A549 (cell line): ENCODE measurements around the gene EXOSC5. TPM values are rescaled to one million over a fixed set of nuclear protein-coding genes. Genes with fewer than 3 reads are reported as not detected.

Experiments used
- ATAC-seq, 2 experiments: fragments of 200-7000 bp in 1 of 2; fragments of >200 bp in 1 of 2; cut with Nextera tagmentation in 1 of 2; cut with Tn5 transposase in 1 of 2; 3 replicates each; pipeline versions ENCODE4 v1.8.0 to v1.9.1; 2018 to 2020; ENCODE audit warnings: mild to moderate bottlenecking in 1 of 2, moderate library complexity in 1 of 2
- CTCF ChIA-PET: fragments of 300-600 bp; sonication (Branson Sonifier 250); formaldehyde crosslinking; extraction: SDS; loops from one replicate; lab custom pipeline; 2021; ENCODE audit warnings: antibody characterized with exemption, inconsistent platforms; lab: Yijun Ruan, JAX
- POLR2A ChIA-PET: fragments of 350-600 bp; formaldehyde crosslinking; extraction: SDS; loops from one replicate; lab custom pipeline; 2021; ENCODE audit warnings: antibody characterized with exemption, inconsistent platforms; lab: Yijun Ruan, JAX
- DNase-seq, 2 experiments: peaks; one replicate each; pipeline versions ENCODE4 v3.0.0 to v3.0.0-alpha.2; 2011 to 2016; ENCODE audit warnings: low read depth in 1 of 2, low spot score in 1 of 2
- FAIRE-seq: peaks from 2 replicates; lab custom pipeline; 2011; peaks lifted over from hg19 to GRCh38; lab: Jason Lieb, UNC
- H3K27ac ChIP-seq, 2 experiments: fragments of >200 bp; sonication (Bioruptor Twin); formaldehyde crosslinking; 3 replicates each; pipeline ENCODE4 v1.5.1; 2016 to 2017
- H3K4me1 ChIP-seq: fragments of >200 bp; sonication (Bioruptor Twin); formaldehyde crosslinking; 3 replicates; pipeline ENCODE4 v1.6.1; 2016
- H3K4me2 ChIP-seq: fragments of >200 bp; sonication (Bioruptor Twin); formaldehyde crosslinking; 3 replicates; pipeline ENCODE4 v1.6.1; 2016
- H3K4me3 ChIP-seq: fragments of >200 bp; sonication (Bioruptor Twin); formaldehyde crosslinking; 3 replicates; pipeline ENCODE4 v1.5.1; 2016
- H3K9me3 ChIP-seq: fragments of >200 bp; sonication (Bioruptor Twin); formaldehyde crosslinking; 3 replicates; pipeline ENCODE4 v1.6.1; 2016
- BHLHE40 ChIP-seq: IDR thresholded peaks from 2 replicates; pipeline ENCODE4 v1.6.1; 2012; ENCODE audit warnings: low read depth, low read length, inconsistent platforms
- CBX8 ChIP-seq: fragments of 200-600 bp; sonication (generic); IDR thresholded peaks from 2 replicates; pipeline ENCODE4 v1.6.1; 2016
- CEBPB ChIP-seq, 2 experiments: fragments of >200 bp in 1 of 2; sonication (Bioruptor Twin) in 1 of 2; formaldehyde crosslinking in 1 of 2; IDR thresholded peaks; 2 replicates each; pipeline ENCODE4 v1.6.1; 2012 to 2016
- EHF ChIP-seq: fragments of 250-450 bp; sonication (Bioruptor Pico); IDR thresholded peaks from 2 replicates; pipeline ENCODE4 v1.5.0; 2020; ENCODE audit warnings: mild to moderate bottlenecking
- EHMT2 ChIP-seq: fragments of 200-600 bp; sonication (generic); IDR thresholded peaks from 2 replicates; pipeline ENCODE4 v1.6.1; 2016; ENCODE audit warnings: antibody characterized with exemption, low read depth, mild to moderate bottlenecking, moderate library complexity
- ESRRA ChIP-seq: fragments of 150-350 bp; IDR thresholded peaks from 2 replicates; pipeline ENCODE4 v1.6.1; 2014; ENCODE audit warnings: mild to moderate bottlenecking, low read length, borderline replicate concordance
- FOXS1 ChIP-seq: fragments of 250-450 bp; sonication (Bioruptor Pico); IDR thresholded peaks from 2 replicates; pipeline ENCODE4 v1.5.0; 2020; ENCODE audit warnings: mild to moderate bottlenecking, moderate library complexity
- GATA3 ChIP-seq: IDR thresholded peaks from 2 replicates; pipeline ENCODE4 v1.6.1; 2012; ENCODE audit warnings: borderline replicate concordance
- HDAC2 ChIP-seq: fragments of 200-600 bp; sonication (generic); IDR thresholded peaks from 2 replicates; pipeline ENCODE4 v1.6.1; 2016
- HEYL ChIP-seq: fragments of 250-450 bp; sonication (Bioruptor Pico); IDR thresholded peaks from 2 replicates; pipeline ENCODE4 v1.8.0; 2021; ENCODE audit warnings: mild to moderate bottlenecking, moderate library complexity
- HOXA7 ChIP-seq: fragments of 250-450 bp; sonication (Bioruptor Pico); IDR thresholded peaks from 2 replicates; pipeline ENCODE4 v1.5.0; 2020; ENCODE audit warnings: mild to moderate bottlenecking, moderate library complexity
- HOXB13 ChIP-seq: fragments of 250-450 bp; sonication (Bioruptor Pico); IDR thresholded peaks from 2 replicates; pipeline ENCODE4 v1.5.0; 2020; ENCODE audit warnings: low read depth, mild to moderate bottlenecking, moderate library complexity
- JUN ChIP-seq, 2 experiments: fragments of >200 bp; sonication (Bioruptor Twin); formaldehyde crosslinking; IDR thresholded peaks; 2 replicates in 1 of 2; 3 replicates in 1 of 2; pipeline ENCODE4 v1.6.1; 2016 to 2017
- JUNB ChIP-seq: fragments of >200 bp; sonication (Bioruptor Twin); formaldehyde crosslinking; IDR thresholded peaks from 2 replicates; pipeline ENCODE4 v1.6.1; 2016
- MAFK ChIP-seq: fragments of 450-650 bp; IDR thresholded peaks from 2 replicates; pipeline ENCODE4 v1.6.1; 2014; ENCODE audit not compliant: partially characterized antibody
- MAZ ChIP-seq: fragments of 150-350 bp; IDR thresholded peaks from 2 replicates; pipeline ENCODE4 v1.6.1; 2014; ENCODE audit warnings: antibody characterized with exemption, low read depth, low read length, borderline replicate concordance
- MYC ChIP-seq: IDR thresholded peaks from 2 replicates; pipeline ENCODE4 v1.6.1; 2012; ENCODE audit warnings: mild to moderate bottlenecking, inconsistent platforms, low read length, improper control_type of control experiment, borderline replicate concordance
- NPAS2 ChIP-seq: fragments of 250-450 bp; sonication (Bioruptor Pico); IDR thresholded peaks from 2 replicates; pipeline ENCODE4 v1.8.0; 2022; ENCODE audit warnings: mild to moderate bottlenecking, moderate library complexity, borderline replicate concordance
- PHF8 ChIP-seq: fragments of 200-600 bp; sonication (generic); IDR thresholded peaks from 2 replicates; pipeline ENCODE4 v1.6.1; 2016; ENCODE audit warnings: low read depth, mild to moderate bottlenecking, antibody characterized with exemption, moderate library complexity, borderline replicate concordance
- POLR2A ChIP-seq: IDR thresholded peaks from 2 replicates; pipeline ENCODE4 v1.6.1; 2012; ENCODE audit warnings: mild to moderate bottlenecking, low read length
- POLR2AphosphoS2 ChIP-seq: conservative IDR thresholded peaks from 2 replicates; pipeline ENCODE4 v1.6.1; 2012; ENCODE audit warnings: low read length, improper control_type of control experiment, inconsistent platforms
- RAD21 ChIP-seq, 2 experiments: fragments of >200 bp in 1 of 2; sonication (Bioruptor Twin) in 1 of 2; formaldehyde crosslinking in 1 of 2; IDR thresholded peaks in 1 of 2; conservative IDR thresholded peaks in 1 of 2; 2 replicates in 1 of 2; 3 replicates in 1 of 2; pipeline ENCODE4 v1.6.1; 2012 to 2018; ENCODE audit warnings: inconsistent platforms in 1 of 2
- RCOR1 ChIP-seq: fragments of 150-350 bp; IDR thresholded peaks from 2 replicates; pipeline ENCODE4 v1.6.1; 2014; ENCODE audit warnings: antibody characterized with exemption, low read length, low read depth
- RFX5 ChIP-seq: fragments of 450-650 bp; IDR thresholded peaks from 2 replicates; pipeline ENCODE4 v1.7.1; 2014; ENCODE audit warnings: antibody characterized with exemption, mild to moderate bottlenecking, moderate library complexity
- RNF2 ChIP-seq: fragments of 200-600 bp; sonication (generic); IDR thresholded peaks from 2 replicates; pipeline ENCODE4 v1.6.1; 2016; ENCODE audit warnings: low read depth, mild to moderate bottlenecking, antibody characterized with exemption, moderate library complexity, borderline replicate concordance
- SREBF2 ChIP-seq: fragments of 450-650 bp; IDR thresholded peaks from 2 replicates; pipeline ENCODE4 v1.6.1; 2014; ENCODE audit warnings: mild to moderate bottlenecking, moderate library complexity
- TP53 ChIP-seq: fragments of 250-450 bp; sonication (Bioruptor Pico); IDR thresholded peaks from 2 replicates; pipeline ENCODE4 v1.5.0; 2021; ENCODE audit warnings: mild to moderate bottlenecking, moderate library complexity
- ZNF302 ChIP-seq: fragments of 250-450 bp; sonication (Bioruptor Pico); IDR thresholded peaks from 2 replicates; pipeline ENCODE4 v1.9.0; 2021; ENCODE audit warnings: inconsistent platforms, mild to moderate bottlenecking, moderate library complexity
- WGBS: methylation state at CpG from one replicate; pipeline ENCODE4 v1.1.6; 2017; ENCODE audit errors: missing lambda C conversion rate; 5-methylcytosine and 5-hydroxymethylcytosine counted together
- polyA minus RNA-seq: library from RNA; depleted of rRNA, polyadenylated mRNA; stranded (reverse); fragments of >200 nt; gene quantifications from 2 replicates; pipeline ENCODE4 v1.2.3, GENCODE V29; 2011; rRNA and poly(A)+ RNA removed
- polyA plus RNA-seq, 4 experiments: library from polyadenylated mRNA; depleted of rRNA in 3 of 4; stranded (reverse); fragments of >200 nt; fragmentation: RNase III in 1 of 4; extraction: RNeasy Plus Mini Kit Qiagen cat#74134 plus additional on column Dnase treatment in 1 of 4; gene quantifications; 2 replicates in 3 of 4; 3 replicates in 1 of 4; pipeline ENCODE4 v1.2.3, GENCODE V29; 2011 to 2017
- TF ChIP-seq, protein P1 (sequence below): fragments of 200-600 bp; sonication (generic); IDR thresholded peaks from 2 replicates; pipeline ENCODE4 v1.6.1; 2016; ENCODE audit warnings: antibody characterized with exemption, mild to moderate bottlenecking, moderate library complexity
- TF ChIP-seq, protein P2 (sequence below): fragments of >200 bp; sonication (Bioruptor Twin); formaldehyde crosslinking; IDR thresholded peaks from 3 replicates; pipeline ENCODE4 v1.6.1; 2016
- TF ChIP-seq, protein P3 (sequence below): IDR thresholded peaks from 2 replicates; pipeline ENCODE4 v1.6.1; 2012
- TF ChIP-seq, protein P4 (sequence below): IDR thresholded peaks from 2 replicates; pipeline ENCODE4 v1.6.1; 2012
- TF ChIP-seq, protein P5 (sequence below): fragments of 150-350 bp; IDR thresholded peaks from 2 replicates; pipeline ENCODE4 v1.6.1; 2014; ENCODE audit warnings: low read depth, mild to moderate bottlenecking, low read length

The EXOSC5 gene
- polyA plus RNA-seq (2011; rRNA removed): 63.7 and 72.3 TPM in 2 replicates
- polyA plus RNA-seq (2012; cell fraction: cytosol; rRNA removed): 177 and 195 TPM in 2 replicates
- polyA plus RNA-seq (2012; cell fraction: nucleus; rRNA removed): 145 and 165 TPM in 2 replicates
- 99.0 to 109 TPM (median 103 TPM) in 3 replicates for polyA plus RNA-seq (2017; fragmentation: RNase III; extraction: RNeasy Plus Mini Kit Qiagen cat#74134 plus additional on column Dnase treatment)
- polyA minus RNA-seq: 17.8 and 26.2 TPM in 2 replicates

DNA sequence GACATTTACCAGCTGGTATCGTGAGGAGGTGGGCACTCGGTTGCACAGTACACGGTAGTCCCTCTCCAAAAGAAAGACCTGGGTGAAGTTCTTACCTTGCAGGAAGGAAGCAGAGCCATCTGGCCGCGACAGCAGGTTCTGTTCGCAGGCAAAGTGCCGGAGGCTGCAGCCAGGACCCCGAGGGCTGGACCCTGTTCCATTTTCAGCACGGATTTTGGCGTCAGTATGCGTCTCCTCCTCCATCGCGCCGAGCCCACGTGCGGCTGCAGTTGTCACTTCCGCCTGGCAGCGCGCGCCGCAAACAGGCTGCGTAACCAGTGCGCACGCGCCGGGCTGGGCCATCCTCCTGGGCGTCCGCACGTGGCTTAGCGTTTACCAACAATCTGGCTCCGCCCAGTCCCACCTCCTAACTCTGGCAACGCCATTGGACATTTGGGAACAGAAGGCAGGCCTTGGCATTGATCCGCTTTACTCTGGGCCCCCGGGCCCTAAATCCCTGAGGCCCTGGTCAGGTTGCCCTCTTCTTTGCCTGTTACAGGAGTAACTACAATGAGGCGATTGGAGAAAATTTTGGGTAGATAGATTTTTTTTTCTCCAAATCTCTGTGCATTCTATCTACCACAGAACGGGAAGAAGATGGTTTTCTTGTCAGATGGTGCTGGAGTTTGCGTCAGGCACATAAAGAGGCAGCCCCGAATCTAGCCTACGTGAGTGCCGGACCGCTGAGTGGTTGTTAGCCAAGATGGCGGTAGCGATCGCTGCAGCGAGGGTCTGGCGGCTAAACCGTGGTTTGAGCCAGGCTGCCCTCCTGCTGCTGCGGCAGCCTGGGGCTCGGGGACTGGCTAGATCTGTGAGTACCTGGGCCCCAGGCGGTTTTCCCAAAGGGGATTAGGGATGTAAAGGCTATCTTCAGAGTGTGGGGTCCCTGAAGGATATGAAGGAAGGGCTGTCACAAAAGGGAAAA is at the start of gene EXOSC5, which contains the start of gene BCKDHA:
TSS of gene EXOSC5 (minus strand) at position 274 of the 964 bp plus-strand sequence. CDS start at position 243, 31 bp downstream.
TSS of gene BCKDHA (plus strand) at position 733 of the 964 bp plus-strand sequence. CDS start at position 743, 10 bp downstream.
- Histone ChIP-seq H3K4me3 (peak within 1 kb of the TSS; percentile 70), H3K4me2 (peak within 1 kb of the TSS; percentile 88), H3K27ac (peak within 1 kb of the TSS; percentile 79 to 87), H3K9me3 (no peaks in the 10 kb centered on the region), H3K4me1 (peaks cover 20% of the 10 kb centered on the region)
- POLR2A ChIA-PET: no interaction called here
- DNase-seq: peak; percentile 100
- peak; percentile 92 to 95 for ATAC-seq
- 2% methylated on average over 50 of the region's 50 CpGs for WGBS
- FAIRE-seq: peak; percentile 100
- CTCF ChIA-PET: interaction anchor here (0.9 to 2.4 kb wide), 4 partner anchors 10 to 19 kb away, joined by 3 to 9 read pairs (median 4); no protein-coding TSS in a partner anchor
- TF ChIP-seq RFX5 (peak; percentile 68), POLR2AphosphoS2 (no peak), ZNF302 (CRISPR knock-in tag) (no peak), HEYL (CRISPR knock-in tag) (peak; percentile 76), ESRRA (no peak), CEBPB (IDR thresholded peaks at IDR 0.05) (no peak), HOXB13 (CRISPR knock-in tag) (peak; percentile 37; the same call in 1 of the 2 replicates), PHF8 (peak; percentile 82; the same call in 1 of the 2 replicates), HOXA7 (CRISPR knock-in tag) (no peak), FOXS1 (no peak), MYC (peak; percentile 100), GATA3 (peak; percentile 60; the same call in 1 of the 2 replicates), TP53 (CRISPR knock-in tag) (peak; percentile 74), RCOR1 (peak; percentile 13; the same call in 1 of the 2 replicates), JUNB (no peak), POLR2A (peak; percentile 87), BHLHE40 (peak; percentile 90), NPAS2 (CRISPR knock-in tag) (peak; percentile 89), CBX8 (no peak), MAFK (no peak), EHMT2 (no peak), EHF (peak; percentile 92), HDAC2 (0 out of 2 replicates have a peak, but pooled peaks have one; percentile 69), JUN (IDR thresholded peaks at IDR 0.05) (peak; percentile 99 to 100), RNF2 (no peak; the same call in 1 of the 2 replicates), SREBF2 (no peak), MAZ (no peak), RAD21 (conservative IDR thresholded peaks at IDR 0.05 in 1 of 2, IDR thresholded peaks at IDR 0.05 in 1 of 2) (no peak; a peak in 2 of 5 replicates)
- TF ChIP-seq, protein P1, sequence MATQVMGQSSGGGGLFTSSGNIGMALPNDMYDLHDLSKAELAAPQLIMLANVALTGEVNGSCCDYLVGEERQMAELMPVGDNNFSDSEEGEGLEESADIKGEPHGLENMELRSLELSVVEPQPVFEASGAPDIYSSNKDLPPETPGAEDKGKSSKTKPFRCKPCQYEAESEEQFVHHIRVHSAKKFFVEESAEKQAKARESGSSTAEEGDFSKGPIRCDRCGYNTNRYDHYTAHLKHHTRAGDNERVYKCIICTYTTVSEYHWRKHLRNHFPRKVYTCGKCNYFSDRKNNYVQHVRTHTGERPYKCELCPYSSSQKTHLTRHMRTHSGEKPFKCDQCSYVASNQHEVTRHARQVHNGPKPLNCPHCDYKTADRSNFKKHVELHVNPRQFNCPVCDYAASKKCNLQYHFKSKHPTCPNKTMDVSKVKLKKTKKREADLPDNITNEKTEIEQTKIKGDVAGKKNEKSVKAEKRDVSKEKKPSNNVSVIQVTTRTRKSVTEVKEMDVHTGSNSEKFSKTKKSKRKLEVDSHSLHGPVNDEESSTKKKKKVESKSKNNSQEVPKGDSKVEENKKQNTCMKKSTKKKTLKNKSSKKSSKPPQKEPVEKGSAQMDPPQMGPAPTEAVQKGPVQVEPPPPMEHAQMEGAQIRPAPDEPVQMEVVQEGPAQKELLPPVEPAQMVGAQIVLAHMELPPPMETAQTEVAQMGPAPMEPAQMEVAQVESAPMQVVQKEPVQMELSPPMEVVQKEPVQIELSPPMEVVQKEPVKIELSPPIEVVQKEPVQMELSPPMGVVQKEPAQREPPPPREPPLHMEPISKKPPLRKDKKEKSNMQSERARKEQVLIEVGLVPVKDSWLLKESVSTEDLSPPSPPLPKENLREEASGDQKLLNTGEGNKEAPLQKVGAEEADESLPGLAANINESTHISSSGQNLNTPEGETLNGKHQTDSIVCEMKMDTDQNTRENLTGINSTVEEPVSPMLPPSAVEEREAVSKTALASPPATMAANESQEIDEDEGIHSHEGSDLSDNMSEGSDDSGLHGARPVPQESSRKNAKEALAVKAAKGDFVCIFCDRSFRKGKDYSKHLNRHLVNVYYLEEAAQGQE: no peak
- TF ChIP-seq, protein P2, sequence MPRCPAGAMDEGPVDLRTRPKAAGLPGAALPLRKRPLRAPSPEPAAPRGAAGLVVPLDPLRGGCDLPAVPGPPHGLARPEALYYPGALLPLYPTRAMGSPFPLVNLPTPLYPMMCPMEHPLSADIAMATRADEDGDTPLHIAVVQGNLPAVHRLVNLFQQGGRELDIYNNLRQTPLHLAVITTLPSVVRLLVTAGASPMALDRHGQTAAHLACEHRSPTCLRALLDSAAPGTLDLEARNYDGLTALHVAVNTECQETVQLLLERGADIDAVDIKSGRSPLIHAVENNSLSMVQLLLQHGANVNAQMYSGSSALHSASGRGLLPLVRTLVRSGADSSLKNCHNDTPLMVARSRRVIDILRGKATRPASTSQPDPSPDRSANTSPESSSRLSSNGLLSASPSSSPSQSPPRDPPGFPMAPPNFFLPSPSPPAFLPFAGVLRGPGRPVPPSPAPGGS: peak; percentile 59; the same call in 2 of the 3 replicates
- TF ChIP-seq, protein P3, sequence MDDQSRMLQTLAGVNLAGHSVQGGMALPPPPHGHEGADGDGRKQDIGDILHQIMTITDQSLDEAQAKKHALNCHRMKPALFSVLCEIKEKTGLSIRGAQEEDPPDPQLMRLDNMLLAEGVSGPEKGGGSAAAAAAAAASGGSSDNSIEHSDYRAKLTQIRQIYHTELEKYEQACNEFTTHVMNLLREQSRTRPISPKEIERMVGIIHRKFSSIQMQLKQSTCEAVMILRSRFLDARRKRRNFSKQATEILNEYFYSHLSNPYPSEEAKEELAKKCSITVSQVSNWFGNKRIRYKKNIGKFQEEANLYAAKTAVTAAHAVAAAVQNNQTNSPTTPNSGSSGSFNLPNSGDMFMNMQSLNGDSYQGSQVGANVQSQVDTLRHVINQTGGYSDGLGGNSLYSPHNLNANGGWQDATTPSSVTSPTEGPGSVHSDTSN: no peak
- TF ChIP-seq, protein P4, sequence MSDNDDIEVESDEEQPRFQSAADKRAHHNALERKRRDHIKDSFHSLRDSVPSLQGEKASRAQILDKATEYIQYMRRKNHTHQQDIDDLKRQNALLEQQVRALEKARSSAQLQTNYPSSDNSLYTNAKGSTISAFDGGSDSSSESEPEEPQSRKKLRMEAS: peak; percentile 100
- TF ChIP-seq, protein P5, sequence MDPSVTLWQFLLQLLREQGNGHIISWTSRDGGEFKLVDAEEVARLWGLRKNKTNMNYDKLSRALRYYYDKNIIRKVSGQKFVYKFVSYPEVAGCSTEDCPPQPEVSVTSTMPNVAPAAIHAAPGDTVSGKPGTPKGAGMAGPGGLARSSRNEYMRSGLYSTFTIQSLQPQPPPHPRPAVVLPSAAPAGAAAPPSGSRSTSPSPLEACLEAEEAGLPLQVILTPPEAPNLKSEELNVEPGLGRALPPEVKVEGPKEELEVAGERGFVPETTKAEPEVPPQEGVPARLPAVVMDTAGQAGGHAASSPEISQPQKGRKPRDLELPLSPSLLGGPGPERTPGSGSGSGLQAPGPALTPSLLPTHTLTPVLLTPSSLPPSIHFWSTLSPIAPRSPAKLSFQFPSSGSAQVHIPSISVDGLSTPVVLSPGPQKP: 0 out of 2 replicates have a peak, but pooled peaks have one; percentile 16
